B cell (primary cell): ENCODE measurements around the gene NAA15.

Source experiments
- CTCF ChIP-seq: fragments of 200-600 bp; IDR thresholded peaks from one replicate; pipeline ENCODE4 v1.8.0; 2022; ENCODE audit warnings: antibody characterized with exemption, mild to moderate bottlenecking
- EZH2 ChIP-seq: IDR thresholded peaks from 2 replicates; pipeline ENCODE4 v1.6.1; 2012; ENCODE audit warnings: borderline replicate concordance, low read depth, mild to moderate bottlenecking, moderate library complexity, low read length; ENCODE audit not compliant: insufficient read depth, poor library complexity, severe bottlenecking

- TF ChIP-seq EZH2 (no peak), CTCF (no peak)
Measured at GRCh38 chr4:139278485-139278884, 22.8 kb upstream of the NAA15 start.
